Stimulated activated naive CD8-positive, alpha-beta T cell treated with anti-CD3 and anti-CD28 coated beads, Interleukin-15, Interleukin-2, amounts not matched to agents 100 ng/mL and 50 ng/mL, for 24 hours (primary cell): ENCODE data around the gene MAGI3.
"Not testable (repeated sequence)": the region's sequence is repeated elsewhere in the genome, so short reads cannot be mapped to it uniquely, and the experiment has no call there.

ENCODE experiments used
- H3K27ac Mint-ChIP-seq: one replicate; pipeline ENCODE4 v1.8.0; 2021; ENCODE audit warnings: mild to moderate bottlenecking, mixed read lengths
- H3K27me3 Mint-ChIP-seq: one replicate; pipeline ENCODE4 v1.8.0; 2021; ENCODE audit warnings: mixed read lengths
- H3K36me3 Mint-ChIP-seq: one replicate; pipeline ENCODE4 v1.8.0; 2021; ENCODE audit warnings: low read depth, mixed read lengths
- H3K4me1 Mint-ChIP-seq: one replicate; pipeline ENCODE4 v1.8.0; 2021; ENCODE audit warnings: low read depth, mixed read lengths
- H3K4me3 Mint-ChIP-seq: one replicate; pipeline ENCODE4 v1.8.0; 2021; ENCODE audit warnings: mild to moderate bottlenecking, mixed read lengths
- H3K9me3 Mint-ChIP-seq: one replicate; pipeline ENCODE4 v1.8.0; 2021; ENCODE audit warnings: mixed read lengths

The MAGI3 gene

GRCh38 chr1:113676524-113676923, 286.2 kb downstream of the MAGI3 start:
- H3K9me3 Mint-ChIP-seq, result no peaks in the 10 kb centered on the region
- no peak overlapping the region for H3K4me3 Mint-ChIP-seq
- no peaks in the 10 kb centered on the region for H3K36me3 Mint-ChIP-seq
- H3K27me3 Mint-ChIP-seq, result no peaks in the 10 kb centered on the region
- no peak overlapping the region for H3K27ac Mint-ChIP-seq
- H3K4me1 Mint-ChIP-seq, result no peaks in the 10 kb centered on the region

- H3K27ac Mint-ChIP-seq, result no peak overlapping the region
- no peaks in the 10 kb centered on the region for H3K4me1 Mint-ChIP-seq
- no peaks in the 10 kb centered on the region for H3K9me3 Mint-ChIP-seq
- H3K36me3 Mint-ChIP-seq, result no peaks in the 10 kb centered on the region
- H3K27me3 Mint-ChIP-seq, result no peaks in the 10 kb centered on the region
- H3K4me3 Mint-ChIP-seq, result no peak overlapping the region
Observed at GRCh38 chr1:113677250-113678158, 287.2 kb downstream of the MAGI3 start.

- H3K4me3 Mint-ChIP-seq, result no peak overlapping the region
- no peaks in the 10 kb centered on the region for H3K27me3 Mint-ChIP-seq
- no peaks in the 10 kb centered on the region for H3K4me1 Mint-ChIP-seq
- no peaks in the 10 kb centered on the region for H3K9me3 Mint-ChIP-seq
- no peak overlapping the region for H3K27ac Mint-ChIP-seq
- H3K36me3 Mint-ChIP-seq, result no peaks in the 10 kb centered on the region
Observed at GRCh38 chr1:113678159-113678469, 287.8 kb downstream of the MAGI3 start.

GRCh38 chr1:113681596-113682337, 291.5 kb downstream of the MAGI3 start:
- H3K27ac Mint-ChIP-seq, result no peak overlapping the region
- H3K9me3 Mint-ChIP-seq, result no peaks in the 10 kb centered on the region
- no peaks in the 10 kb centered on the region for H3K4me1 Mint-ChIP-seq
- no peaks in the 10 kb centered on the region for H3K27me3 Mint-ChIP-seq
- no peak overlapping the region for H3K4me3 Mint-ChIP-seq
- no peaks in the 10 kb centered on the region for H3K36me3 Mint-ChIP-seq

- no peaks in the 10 kb centered on the region for H3K9me3 Mint-ChIP-seq
- no peaks in the 10 kb centered on the region for H3K4me1 Mint-ChIP-seq
- H3K27me3 Mint-ChIP-seq, result no peaks in the 10 kb centered on the region
- H3K36me3 Mint-ChIP-seq, result no peaks in the 10 kb centered on the region
- no peak overlapping the region for H3K4me3 Mint-ChIP-seq
- H3K27ac Mint-ChIP-seq, result no peak overlapping the region
Observed at GRCh38 chr1:113683384-113684152, 293.3 kb downstream of the MAGI3 start.

GRCh38 chr1:113684153-113684541, 293.8 kb downstream of the MAGI3 start:
- no peaks in the 10 kb centered on the region for H3K36me3 Mint-ChIP-seq
- no peaks in the 10 kb centered on the region for H3K9me3 Mint-ChIP-seq
- H3K27me3 Mint-ChIP-seq, result no peaks in the 10 kb centered on the region
- no peak overlapping the region for H3K4me3 Mint-ChIP-seq
- H3K4me1 Mint-ChIP-seq, result no peaks in the 10 kb centered on the region
- no peak overlapping the region for H3K27ac Mint-ChIP-seq

- Mint-ChIP-seq H3K4me3 (no peak overlapping the region), H3K27me3 (no peaks in the 10 kb centered on the region), H3K27ac (no peak overlapping the region), H3K9me3 (no peaks in the 10 kb centered on the region), H3K36me3 (peaks cover 10% of the 10 kb centered on the region), H3K4me1 (no peaks in the 10 kb centered on the region)
Observed at GRCh38 chr1:113686891-113687618, 296.7 kb downstream of the MAGI3 start.

GRCh38 chr1:113691184-113691583, 300.9 kb downstream of the MAGI3 start:
- no peaks in the 10 kb centered on the region for H3K4me1 Mint-ChIP-seq
- H3K36me3 Mint-ChIP-seq, result peaks cover 38% of the 10 kb centered on the region
- peaks cover 25% of the 10 kb centered on the region for H3K9me3 Mint-ChIP-seq
- no peak overlapping the region for H3K27ac Mint-ChIP-seq
- H3K4me3 Mint-ChIP-seq, result no peak overlapping the region
- H3K27me3 Mint-ChIP-seq, result no peaks in the 10 kb centered on the region

GRCh38 chr1:113692342-113692741, 302.0 kb downstream of the MAGI3 start:
- H3K36me3 Mint-ChIP-seq, result peaks cover 46% of the 10 kb centered on the region

GRCh38 chr1:113692824-113693431, 302.6 kb downstream of the MAGI3 start:
- H3K36me3 Mint-ChIP-seq, result peaks cover 52% of the 10 kb centered on the region
- H3K4me3 Mint-ChIP-seq, result no peak overlapping the region
- H3K4me1 Mint-ChIP-seq, result no peaks in the 10 kb centered on the region
- H3K9me3 Mint-ChIP-seq, result peaks cover 25% of the 10 kb centered on the region
- H3K27ac Mint-ChIP-seq, result no peak overlapping the region
- no peaks in the 10 kb centered on the region for H3K27me3 Mint-ChIP-seq

More at GRCh38 chr1:113692342-113692741, 302.0 kb downstream of the MAGI3 start:
- no peak overlapping the region for H3K27ac Mint-ChIP-seq
- no peaks in the 10 kb centered on the region for H3K4me1 Mint-ChIP-seq
- H3K9me3 Mint-ChIP-seq, result peaks cover 25% of the 10 kb centered on the region
- no peaks in the 10 kb centered on the region for H3K27me3 Mint-ChIP-seq
- no peak overlapping the region for H3K4me3 Mint-ChIP-seq

GRCh38 chr1:113694910-113695309, 304.6 kb downstream of the MAGI3 start:
- Mint-ChIP-seq H3K4me3 (no peak overlapping the region), H3K4me1 (no peaks in the 10 kb centered on the region), H3K9me3 (peaks cover 25% of the 10 kb centered on the region), H3K36me3 (peaks cover 59% of the 10 kb centered on the region), H3K27me3 (no peaks in the 10 kb centered on the region), H3K27ac (no peak overlapping the region)

GRCh38 chr1:113701429-113701828, 311.1 kb downstream of the MAGI3 start:
- Mint-ChIP-seq H3K4me3 (no peak overlapping the region), H3K27ac (no peak overlapping the region), H3K36me3 (peaks cover 29% of the 10 kb centered on the region), H3K4me1 (peaks cover 7% of the 10 kb centered on the region), H3K9me3 (no peaks in the 10 kb centered on the region), H3K27me3 (no peaks in the 10 kb centered on the region)

GRCh38 chr1:113714606-113715269, 324.4 kb downstream of the MAGI3 start:
- peaks cover 65% of the 10 kb centered on the region for H3K36me3 Mint-ChIP-seq
- no peak overlapping the region for H3K4me3 Mint-ChIP-seq
- H3K4me1 Mint-ChIP-seq, result no peaks in the 10 kb centered on the region
- peaks cover 13% of the 10 kb centered on the region for H3K9me3 Mint-ChIP-seq
- H3K27ac Mint-ChIP-seq, result no peak overlapping the region
- H3K27me3 Mint-ChIP-seq, result no peaks in the 10 kb centered on the region

- not testable (repeated sequence) for H3K27me3 Mint-ChIP-seq, H3K4me3 Mint-ChIP-seq, H3K4me1 Mint-ChIP-seq, H3K27ac Mint-ChIP-seq
- H3K36me3 Mint-ChIP-seq, result peaks cover 75% of the 10 kb centered on the region
- peaks cover 14% of the 10 kb centered on the region for H3K9me3 Mint-ChIP-seq
Observed at GRCh38 chr1:113717506-113717905, 327.2 kb downstream of the MAGI3 start.
